Measurements from ENCODE around the gene SGPP2.

Gene SGPP2

GRCh38 chr2:222521099-222521498 is 96.8 kb downstream of the SGPP2 start:
- no peak for TF ChIP-seq CTCF (IDR thresholded peaks at IDR 0.05)

- no peak for TF ChIP-seq CTCF (IDR thresholded peaks at IDR 0.05)
Measured at GRCh38 chr2:222522082-222522481, 97.7 kb downstream of the SGPP2 start.

- TF ChIP-seq CTCF (IDR thresholded peaks at IDR 0.05) = no peak
Measured at GRCh38 chr2:222523783-222524544, 99.6 kb downstream of the SGPP2 start.

- no peak for TF ChIP-seq CTCF (IDR thresholded peaks at IDR 0.05)
Measured at GRCh38 chr2:222525811-222526210, 101.5 kb downstream of the SGPP2 start.

- TF ChIP-seq CTCF (IDR thresholded peaks at IDR 0.05) = no peak
Measured at GRCh38 chr2:222526480-222527277, 102.3 kb downstream of the SGPP2 start.

GRCh38 chr2:222532315-222532714 is 108.0 kb downstream of the SGPP2 start:
- TF ChIP-seq CTCF (IDR thresholded peaks at IDR 0.05) = no peak

GRCh38 chr2:222535477-222535876 is 111.1 kb downstream of the SGPP2 start:
- TF ChIP-seq CTCF (IDR thresholded peaks at IDR 0.05) = no peak

Measured in LNCAP (cell line).